GM19395 (cell line): Measurements from ENCODE around the gene EIF4E.
"Not testable (repeated sequence)": the region's sequence is repeated elsewhere in the genome, so short reads cannot be mapped to it uniquely, and the experiment has no call there.

ENCODE experiments used
- ATAC-seq: cut with Tn5 transposase; IDR thresholded peaks from one replicate; pipeline ENCODE4 v1.9.1; 2021; ENCODE audit warnings: mild to moderate bottlenecking, moderate library complexity; ENCODE audit not compliant: unreplicated experiment

Gene EIF4E

DNA sequence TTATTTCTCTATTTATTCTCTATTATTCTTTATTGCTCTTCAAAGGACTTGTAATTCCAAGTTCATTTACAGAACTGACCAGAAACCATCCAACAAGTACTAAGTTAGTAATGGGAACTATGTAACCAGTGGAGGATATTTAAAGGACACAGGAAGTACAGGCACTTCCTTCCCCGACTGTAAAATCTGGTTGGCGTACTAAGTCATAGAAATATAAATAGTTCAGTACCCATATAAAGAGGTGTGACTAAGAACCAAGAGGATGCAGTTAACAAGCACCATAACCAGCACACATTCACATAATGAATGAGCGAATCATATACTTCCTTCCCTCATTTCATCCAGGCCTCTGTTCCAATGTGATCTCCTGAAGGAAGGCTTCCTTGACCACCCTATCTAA, 3.6 kb upstream of the EIF4E start:
- ATAC-seq = no peak

DNA sequence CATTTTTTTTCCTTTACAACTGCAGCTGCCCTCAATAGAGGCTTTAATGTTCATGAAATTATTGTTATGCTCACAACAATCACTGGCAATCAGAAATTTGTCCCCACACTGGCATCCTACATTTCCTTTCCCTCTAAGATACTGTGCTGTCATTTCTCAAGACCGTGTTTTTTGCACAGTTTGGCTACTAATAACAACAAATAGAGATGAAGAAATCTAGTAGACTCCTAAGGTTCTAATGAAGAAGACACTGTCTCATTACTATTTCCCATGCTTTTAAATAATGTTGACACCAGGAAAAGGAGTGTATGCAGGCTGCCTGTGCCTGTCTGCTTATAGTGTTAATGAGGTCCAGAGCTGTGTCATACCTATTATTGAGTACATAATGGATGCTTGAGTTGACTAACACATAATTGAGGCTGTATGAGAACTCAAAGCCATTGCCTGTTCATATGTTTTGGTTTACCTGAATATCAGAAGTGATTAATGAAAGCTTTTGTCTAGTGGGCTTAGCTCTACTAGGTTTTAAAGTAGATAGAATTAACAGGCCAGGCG, 1.5 kb upstream of the EIF4E start:
- no peak for ATAC-seq

DNA sequence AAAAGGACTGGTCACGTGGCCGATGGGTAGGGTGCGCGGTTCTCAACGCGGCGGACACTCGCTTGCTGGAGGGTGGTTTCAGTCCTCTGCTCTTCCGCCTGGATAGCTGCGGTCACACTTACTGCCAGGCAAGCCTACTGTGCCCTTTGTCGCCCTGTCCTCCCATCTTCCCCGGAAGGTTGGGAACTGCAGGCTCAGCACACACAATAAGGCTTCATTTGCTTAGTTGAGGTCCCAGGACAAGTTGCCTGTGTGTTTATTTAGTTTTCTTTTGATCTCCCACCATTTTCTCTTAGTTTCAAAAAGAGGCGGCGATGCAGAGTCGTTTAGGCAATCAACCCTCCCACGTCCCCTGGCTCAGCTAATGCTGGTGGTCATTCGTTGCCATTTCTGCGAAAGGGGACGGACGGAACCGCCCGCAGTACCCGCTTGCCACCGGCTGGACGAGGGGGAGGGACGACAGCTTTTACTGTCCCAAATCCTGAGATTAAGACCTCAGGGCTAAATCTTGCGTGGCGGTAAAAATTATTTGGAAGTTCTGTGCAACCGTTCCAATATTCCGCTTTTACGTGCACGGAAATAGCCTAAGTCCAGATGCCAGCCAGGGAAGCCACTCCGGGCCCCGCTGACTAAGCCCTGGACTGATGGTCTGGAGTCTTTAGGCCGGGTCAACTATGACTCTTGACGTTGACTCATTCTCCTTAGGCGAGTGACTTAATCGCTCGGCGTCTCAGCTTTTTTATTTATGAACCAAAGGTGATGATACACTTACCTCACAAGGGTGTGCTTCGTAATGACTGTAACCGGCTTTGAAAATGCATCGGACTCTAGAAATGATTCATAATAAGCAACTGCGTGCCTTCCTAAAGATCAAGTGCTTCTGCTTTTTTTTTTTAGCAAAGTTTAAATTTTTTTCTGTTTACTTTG, 671 bp upstream of the EIF4E start:
- peak; percentile 51 for ATAC-seq

DNA sequence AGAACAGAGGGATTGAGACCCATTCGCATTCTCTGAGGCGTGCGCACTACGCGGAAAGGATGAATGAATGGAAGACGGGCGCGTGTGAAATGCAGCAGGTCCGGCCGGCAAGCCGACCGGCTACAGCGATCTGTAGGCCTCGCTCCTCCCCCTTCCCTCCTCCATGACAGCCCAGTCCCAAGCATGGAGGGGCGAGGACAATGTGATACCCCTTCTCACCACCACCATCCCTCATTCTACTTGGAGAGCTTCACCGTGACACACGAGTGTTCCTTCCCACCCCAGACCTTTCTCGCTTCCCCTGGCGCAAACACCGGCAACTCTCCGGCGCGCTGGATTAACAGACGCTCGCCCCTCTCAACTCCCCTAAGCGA, 815 bp downstream of the EIF4E start:
- peak; percentile 44 for ATAC-seq

DNA sequence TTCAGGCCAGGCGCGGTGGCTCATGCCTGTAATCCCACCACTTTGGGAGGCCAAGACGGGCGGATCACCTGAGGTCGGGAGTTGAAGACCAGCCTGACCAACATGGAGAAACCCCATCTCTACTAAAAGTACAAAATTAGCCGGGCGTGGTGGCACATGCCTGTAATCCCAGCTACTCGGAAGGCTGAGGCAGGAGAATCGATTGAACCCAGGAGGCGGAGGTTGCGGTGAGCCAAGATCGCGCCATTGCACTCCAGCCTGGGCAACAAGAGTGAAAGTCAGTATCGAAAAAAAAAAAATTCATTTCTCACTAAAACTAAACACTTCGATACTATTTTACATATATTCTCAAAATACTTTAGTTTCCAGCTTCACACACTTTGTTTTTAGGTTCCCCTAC, 2.7 kb downstream of the EIF4E start:
- ATAC-seq = not testable (repeated sequence)

DNA sequence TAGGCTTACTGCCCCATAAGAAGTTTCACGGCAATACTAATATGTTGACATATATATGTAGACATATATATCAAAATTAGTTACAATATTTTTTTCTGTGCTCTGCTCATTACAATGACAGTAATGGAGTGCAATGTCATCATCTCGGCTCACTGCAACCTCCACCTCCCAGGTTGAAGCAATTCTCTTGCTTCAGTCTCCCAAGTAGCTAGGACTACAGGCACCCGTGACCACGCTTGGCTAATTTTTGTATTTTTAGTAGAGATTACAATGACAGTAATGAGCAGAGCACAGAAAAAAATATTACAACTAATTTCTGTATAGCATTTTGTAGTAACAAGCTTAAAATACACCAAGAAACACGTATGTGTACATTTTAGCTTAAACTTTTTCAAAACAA, 7.6 kb downstream of the EIF4E start:
- no peak for ATAC-seq

DNA sequence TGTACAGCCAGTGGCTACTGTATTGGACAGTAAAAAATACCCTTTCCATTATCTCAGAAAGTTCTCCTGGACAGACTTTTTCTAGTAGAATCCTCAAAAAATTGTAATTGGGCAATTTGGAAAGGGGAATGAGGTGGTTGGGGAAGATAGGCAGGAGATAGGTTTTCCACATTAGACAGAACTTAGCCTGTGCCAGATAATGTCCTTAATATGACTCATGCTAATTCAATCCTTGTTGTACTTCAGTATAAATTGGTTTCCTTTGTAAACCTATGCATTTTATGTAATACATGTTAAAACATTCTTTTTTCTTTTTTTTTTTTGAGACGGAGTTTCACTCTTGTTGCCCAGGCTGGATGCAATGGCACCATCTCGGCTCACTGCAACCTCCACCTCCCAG, 8.9 kb downstream of the EIF4E start:
- no peak for ATAC-seq

DNA sequence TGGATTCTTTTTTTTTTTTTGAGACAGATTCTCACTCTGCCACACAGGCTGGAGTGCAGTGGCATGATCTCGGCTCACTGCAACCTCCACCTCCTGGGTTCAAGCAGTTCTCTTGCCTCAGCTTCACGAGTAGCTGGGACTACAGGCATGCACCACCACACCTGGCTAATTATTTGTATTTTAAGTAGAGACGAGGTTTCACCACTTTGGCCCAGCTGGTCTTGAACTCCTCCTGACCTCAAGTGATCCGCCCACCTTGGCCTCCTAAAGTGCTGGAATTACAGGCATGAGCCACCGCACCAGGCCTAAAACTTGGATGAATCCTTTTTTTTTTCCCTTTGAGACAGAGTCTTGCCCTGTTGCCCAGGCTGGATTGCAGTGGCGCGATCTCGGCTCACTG, 18.2 kb downstream of the EIF4E start:
- ATAC-seq = not testable (repeated sequence)

DNA sequence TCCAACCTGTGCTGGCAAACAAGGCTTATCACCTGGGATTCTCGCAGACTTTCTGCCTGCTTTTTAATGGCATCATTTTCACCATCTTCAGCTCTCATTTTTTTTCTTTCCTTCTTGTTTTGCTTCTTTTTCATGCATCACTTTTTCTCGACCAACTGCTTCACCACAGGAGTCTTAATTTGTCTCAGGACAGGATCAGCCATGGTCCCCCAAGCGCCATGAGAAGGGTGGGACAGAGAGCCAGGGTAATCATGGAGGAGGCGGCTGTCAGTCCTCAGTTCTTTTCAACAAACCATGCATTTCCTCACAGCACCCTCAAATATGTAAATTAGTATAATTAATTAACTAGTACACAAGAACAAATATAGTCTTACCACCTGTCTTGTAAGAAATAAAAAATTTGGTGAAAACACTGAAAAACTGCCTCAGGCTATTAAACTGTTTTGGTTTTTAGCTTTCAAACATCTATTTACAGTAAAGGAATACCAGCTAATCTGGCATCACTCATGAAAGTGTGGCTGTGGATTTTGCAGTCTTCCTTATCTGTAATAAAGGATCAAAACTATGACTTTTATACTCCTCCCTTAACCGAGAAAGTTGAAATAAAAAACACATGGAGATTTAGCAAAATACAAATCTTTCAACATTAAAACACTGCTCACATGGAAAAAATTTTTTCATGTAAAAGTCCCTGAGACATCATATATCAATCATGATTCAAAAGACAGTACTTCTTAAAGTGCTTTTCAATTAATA, 19.1 kb downstream of the EIF4E start:
- ATAC-seq = no peak

DNA sequence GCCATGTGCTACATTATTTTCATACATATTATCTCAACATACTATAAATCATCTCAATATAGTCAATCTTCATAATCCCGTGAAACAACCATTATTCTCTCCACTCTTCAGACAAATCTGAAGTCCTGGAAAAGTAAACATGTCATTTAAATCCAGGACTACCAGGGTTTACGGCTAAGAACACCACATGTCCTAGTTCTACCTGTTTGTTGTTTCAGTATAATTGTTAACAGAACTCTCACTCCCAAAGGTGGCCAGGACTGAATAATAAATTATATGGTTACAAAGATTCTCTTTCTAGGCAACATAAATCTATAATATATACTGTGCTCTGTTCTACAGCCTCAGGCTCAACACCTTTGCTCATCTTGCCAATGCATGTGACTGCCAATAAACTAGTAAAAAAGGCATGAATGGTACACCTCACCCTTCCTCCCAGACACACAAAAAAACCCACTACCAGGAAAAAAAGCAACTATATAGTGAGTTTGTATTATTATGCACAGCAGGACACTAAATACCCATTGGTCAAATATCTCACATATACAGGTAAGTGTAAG, 20.1 kb downstream of the EIF4E start:
- ATAC-seq = no peak

DNA sequence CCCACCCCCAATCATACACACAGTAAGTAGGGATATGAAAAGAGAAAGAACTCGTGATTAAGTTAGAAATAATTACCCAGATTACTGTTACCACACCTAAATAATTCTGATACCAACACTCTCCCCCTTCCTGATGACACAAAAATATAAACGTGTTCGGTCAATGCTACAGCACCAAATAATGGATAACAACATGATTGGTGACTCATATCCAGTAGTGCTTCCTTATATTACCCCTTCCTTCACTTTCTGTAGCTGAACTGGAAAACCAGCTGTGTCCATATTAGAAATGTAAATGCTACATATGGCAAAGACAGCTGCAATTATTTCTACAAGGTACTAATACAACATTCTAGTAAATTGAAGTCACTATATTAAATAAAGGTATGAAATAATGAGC, 20.8 kb downstream of the EIF4E start:
- no peak for ATAC-seq

DNA sequence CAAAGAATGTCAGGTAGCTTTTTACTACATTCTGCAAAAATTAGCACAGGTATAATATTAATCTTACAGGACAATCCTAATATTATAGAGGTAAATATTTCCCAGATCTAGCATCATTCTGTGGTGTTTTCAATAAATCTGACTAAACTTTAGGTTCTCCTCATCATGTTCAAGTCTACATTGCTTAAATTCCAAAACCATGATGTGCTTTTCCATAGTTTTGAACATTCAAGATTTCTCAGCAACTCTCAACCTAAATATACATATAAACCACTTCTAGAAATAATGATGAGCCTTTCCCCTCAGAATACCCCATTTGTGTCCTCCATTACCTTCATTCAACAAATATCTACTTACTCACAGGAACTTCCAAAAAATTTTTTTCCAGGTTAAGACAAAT, 23.1 kb downstream of the EIF4E start:
- ATAC-seq = no peak

DNA sequence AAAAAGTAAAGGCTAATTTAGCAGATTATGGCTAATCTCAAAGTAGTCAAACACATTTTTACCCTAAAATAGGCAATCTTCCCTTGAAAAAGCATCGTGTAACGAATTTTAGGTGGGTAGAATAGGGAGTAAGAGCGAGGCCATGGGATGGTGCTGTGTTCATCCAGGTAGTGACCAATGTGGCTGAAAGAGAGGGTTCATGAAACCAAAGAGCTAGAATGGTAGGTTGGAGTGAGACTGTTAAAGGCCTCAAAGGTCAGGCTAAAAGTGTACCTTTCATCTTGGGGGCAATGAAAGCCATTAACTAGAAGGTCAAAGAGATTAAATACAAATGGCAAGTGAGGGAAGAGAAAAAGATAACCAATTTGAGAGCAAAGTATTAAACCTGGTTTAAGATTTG, 23.6 kb downstream of the EIF4E start:
- no peak for ATAC-seq

DNA sequence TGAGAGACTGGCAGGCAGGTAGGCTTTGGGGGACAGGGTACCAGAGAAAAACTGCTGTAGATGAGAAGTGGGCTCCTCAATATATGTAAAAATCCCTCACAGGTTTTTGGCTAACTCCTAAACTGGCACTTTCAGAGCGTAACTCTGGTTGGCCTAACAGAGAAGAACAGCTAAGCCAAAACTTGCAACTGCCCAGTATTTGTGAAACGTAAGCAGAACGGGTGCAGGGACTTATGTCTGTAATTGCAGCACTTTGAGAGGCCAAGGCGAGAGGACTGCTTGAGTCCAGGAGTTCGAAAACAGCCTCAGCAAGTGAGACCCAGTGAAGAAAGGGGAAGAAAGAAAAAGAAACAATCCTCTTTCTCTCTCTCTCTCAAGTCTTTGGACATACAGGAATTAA, 25.0 kb downstream of the EIF4E start:
- no peak for ATAC-seq

DNA sequence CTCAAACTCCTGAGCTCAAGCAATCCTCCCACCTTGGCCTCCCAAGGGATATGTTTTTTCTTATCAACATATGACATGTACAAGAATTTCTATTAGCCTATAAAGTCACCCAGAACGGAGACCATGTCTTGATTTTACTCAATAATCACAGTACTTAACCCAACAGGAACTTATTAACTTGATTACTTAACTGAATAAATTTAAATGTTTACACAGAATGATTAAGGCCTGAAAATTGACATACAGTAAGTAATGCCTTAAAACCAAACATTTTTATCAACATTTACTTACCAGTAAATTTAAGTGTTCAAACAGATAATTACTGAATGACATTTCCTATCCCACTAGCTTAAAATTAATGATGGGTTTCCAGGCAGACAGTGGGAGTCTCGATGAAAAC, 25.4 kb downstream of the EIF4E start:
- ATAC-seq = no peak

DNA sequence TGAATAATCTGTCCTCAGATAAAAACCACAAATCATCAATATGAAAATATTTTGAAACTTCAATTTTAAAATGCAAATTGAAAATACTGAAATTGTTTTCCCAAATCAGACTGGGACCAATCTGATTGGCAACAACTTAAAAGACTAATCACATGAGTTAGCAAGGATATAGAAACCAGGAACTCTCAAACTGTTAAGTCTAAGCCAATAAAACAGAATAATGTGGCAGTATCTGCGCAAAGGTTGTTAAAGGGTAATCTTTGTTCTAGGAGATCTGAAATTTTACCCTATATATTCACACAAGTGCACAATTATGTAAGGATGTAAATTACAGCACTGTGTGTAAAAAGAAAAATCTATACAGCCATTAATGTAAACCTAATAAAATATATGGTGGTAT, 29.7 kb downstream of the EIF4E start:
- no peak for ATAC-seq

DNA sequence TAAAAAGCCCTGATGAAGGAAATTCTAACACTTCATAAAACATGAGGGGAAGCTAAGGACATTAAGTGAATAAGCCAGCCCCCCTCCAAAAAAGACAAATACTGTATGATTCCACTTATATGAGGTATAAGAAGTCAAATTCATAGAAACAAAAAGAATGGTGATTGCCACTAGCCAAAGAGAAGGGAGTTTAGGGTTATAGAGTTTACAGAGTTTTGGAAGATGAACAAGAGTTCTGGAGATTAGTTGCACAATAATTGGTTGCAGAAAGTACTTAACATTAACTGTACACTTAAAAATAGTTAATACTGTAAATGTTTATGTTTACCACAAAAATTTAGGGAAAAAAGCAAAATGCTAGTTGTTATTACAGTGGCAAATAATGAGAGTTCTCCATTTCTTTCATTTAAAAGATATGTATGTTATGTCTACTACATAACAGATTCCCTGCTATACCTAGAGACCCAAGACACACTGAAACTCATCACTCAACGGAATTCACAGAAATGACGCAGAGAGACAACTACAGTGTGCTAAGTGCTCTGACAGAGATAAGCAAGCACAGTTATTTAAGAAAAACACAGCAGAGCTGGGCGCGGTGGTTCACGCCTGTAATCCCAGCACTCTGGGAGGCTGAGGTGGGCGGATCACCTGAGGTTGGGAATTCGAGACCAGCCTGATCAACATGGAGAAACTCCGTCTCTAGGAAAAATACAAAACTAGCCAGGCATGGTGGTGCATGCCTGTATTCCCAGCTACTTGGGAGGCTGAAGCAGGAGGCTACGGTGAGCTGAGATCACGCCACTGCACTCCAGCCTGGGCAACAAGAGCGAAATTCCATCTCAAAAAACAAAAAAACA, 37.2 kb downstream of the EIF4E start:
- no peak for ATAC-seq

DNA sequence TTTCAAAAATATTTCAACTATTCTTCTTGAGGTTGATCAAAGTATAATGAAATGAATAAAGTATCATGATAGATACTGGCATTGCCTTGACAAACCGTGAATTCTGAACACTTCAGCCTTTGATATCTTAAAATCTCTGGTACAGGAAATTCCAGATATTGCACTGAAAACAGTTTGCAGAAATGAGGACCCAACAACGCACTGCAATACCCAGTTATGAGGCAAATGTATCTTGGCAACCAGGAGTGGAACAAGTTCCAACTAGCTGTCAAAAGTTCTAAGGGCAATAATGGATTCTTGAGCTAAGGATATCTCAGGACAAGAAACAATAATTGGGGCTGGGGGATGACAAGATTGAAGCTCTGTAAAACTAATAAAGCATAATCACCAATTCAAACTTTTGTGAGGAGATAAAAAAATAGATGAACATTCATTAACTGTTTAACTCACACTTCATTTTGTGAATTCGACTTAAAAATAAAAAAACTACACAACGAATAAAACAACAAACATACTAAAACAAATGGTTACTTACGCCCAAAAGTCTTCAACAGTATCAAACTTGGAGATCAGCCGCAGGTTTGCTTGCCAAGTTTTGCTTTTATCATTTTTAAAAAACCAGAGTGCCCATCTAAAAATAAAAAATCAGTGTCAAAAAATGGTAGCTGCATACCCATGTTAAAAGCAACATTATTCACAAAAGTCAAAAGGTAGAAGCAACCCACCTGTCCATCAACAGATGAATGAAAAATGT, 38.1 kb downstream of the EIF4E start:
- no peak for ATAC-seq

DNA sequence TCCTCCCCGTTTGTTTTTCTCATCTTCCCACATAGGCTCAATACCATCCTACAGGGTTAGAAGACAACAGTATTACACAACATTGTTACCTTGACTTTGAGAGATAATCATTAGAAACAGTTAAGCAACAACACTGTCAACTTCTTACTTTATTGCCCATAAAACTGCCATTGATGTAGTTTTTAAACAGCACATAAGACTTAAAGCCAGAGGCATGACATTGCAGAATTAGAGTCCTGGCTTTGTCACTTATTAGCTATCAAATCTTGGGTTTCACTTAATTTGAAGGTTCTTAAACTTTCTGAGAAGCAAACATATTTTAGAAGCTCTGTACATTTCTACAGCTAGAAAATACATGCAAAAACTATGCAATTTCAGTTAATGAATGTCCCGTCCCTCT, 41.8 kb downstream of the EIF4E start:
- ATAC-seq = no peak

DNA sequence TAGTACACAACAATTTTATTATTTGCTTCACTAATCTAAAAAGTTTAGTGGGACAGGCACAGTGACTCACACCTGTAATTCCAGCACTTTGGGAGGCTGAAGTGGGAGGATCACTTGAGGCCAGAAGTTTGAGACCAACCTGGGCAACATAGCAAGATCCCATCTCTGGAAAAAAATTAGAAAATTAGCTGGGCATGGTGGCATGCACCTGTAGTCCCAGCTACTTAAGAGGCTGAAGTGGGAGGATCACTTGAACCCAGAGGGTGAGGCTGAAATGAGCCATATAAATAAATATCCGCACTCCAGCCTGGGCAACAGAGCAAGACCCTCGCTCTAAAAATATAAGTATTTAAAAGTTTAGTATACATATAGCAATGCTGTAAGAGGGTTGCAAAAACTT, 42.6 kb downstream of the EIF4E start:
- not testable (repeated sequence) for ATAC-seq
